NAMALWA (cell line): Measurements from ENCODE around the gene CCDC148.
"Not testable (repeated sequence)": the region's sequence is repeated elsewhere in the genome, so short reads cannot be mapped to it uniquely, and the experiment has no call there.

Experiments used
- DNase-seq: peaks from one replicate; pipeline ENCODE4 v3.0.0-alpha.2; 2015; ENCODE audit warnings: low spot score

The CCDC148 gene

DNA sequence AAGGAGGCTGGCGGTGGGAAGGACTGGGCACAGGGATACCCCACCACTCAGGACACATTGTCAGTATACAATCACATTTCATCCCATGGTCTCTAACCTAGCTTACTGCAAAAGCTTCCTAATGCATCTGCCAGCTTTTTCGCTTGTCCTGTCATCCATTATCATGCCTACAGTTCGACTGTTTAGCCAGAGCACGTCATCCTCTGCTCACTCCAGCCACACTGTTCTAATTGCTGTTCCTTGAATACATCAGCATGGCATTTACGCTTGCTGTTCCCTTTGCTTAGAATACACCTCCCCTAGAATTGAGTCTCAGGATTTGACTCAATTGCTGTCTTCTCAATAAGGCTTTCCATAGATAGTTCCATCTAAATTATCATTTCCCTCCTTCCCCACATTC lies 166.3 kb downstream of the CCDC148 start:
- no peak for DNase-seq

- DNase-seq = no peak
Observed at GRCh38 chr2:158276619-158277471, 179.7 kb downstream of the CCDC148 start.

GRCh38 chr2:158273791-158274190 lies 182.8 kb downstream of the CCDC148 start:
- no peak for DNase-seq

DNA sequence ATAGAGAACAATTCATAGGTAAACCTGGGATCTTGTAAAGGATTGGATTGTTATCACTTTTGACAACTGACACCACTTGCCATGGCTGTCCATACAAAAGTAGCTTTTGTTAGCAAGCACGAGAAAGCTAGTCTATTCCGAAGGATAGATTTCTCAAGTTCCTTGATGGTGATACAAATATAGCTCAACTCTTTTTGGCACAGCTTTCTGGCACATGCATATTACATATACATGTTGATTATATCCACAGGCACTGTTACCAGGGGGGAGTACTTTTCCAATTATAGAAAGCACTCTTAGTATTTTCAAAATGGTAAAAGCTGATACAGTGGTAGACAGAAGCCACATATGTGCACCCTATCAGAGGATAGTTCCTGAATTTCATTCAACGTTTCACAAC lies 186.0 kb downstream of the CCDC148 start:
- DNase-seq = no peak

DNA sequence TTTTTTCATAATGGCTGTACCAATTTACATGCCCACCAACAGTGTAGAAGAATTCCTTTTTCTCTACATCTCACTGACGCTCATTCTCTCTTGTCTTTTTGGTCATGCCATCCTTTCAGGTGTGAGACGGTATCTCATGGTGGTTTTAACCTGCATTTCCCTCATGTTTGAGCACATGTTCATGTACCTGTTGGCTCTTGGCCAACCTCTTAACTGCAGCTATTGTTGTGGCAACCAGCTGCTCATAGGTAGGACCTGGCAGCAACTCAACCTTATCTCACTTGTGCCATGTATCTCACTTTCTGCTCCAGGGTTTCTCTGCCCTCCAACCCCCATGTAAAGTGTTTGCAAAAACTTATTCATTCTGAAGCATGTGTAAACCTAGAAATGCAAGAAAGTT lies 187.4 kb downstream of the CCDC148 start:
- no peak for DNase-seq

DNA sequence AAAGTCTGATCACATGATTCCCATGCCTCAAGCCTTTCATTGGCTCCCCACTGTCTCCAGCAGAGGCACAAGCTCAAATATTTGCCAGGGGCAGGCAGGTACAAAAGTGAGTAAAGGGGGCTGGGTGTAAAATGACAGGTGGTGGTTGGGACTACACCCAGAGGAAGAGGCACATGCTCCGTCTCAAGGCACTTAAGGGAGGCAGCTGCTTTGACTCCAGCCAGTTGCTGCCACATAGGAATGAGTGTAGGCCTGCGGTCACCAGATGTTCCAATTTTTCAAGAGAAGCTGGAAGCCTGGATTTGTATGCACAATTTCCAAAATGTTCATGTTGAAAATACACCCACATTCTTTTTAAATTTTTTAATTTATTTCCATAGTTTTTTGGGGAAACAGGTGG lies 190.4 kb downstream of the CCDC148 start:
- DNase-seq = no peak

GRCh38 chr2:158255257-158255656 lies 201.3 kb downstream of the CCDC148 start:
- DNase-seq = no peak

DNA sequence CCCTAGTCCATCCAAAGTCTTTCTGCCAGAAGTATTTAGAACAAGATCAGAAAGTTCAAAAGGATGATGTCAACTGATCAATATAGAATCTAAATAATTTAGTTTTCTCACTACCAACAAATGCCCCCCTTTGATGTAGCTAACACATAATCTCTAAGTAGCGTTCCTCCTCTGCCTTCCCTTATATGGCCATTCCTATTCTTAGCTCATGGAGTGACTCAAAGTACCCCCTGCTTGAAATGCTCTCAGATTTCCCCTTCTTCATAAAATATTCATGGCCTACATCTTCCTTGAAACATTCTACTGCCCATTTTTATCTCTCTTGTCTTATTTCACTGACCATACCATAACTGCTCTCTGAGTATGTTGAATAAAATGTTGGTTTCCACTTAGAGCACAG lies 203.4 kb downstream of the CCDC148 start:
- no peak for DNase-seq

GRCh38 chr2:158251356-158251755 lies 205.2 kb downstream of the CCDC148 start:
- no peak for DNase-seq

DNA sequence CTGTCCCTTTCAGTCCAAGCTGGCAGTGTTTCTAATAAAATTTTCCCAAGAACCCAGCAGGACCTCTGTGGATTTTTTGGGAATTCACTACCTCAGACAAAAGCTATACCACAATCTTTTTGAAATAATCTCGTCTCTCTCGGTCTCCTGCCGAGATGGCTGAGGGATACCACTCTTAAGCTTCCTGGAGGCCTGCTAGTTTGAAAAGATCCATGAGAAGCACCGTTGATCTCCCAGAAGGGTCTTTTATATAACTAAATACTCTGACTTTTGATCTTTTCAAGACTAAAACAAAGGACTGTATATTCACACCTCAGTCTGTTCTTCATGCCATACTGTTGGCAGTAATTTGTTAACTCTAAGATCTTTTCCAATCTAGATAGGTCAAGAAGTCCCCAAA lies 213.2 kb downstream of the CCDC148 start:
- DNase-seq = no peak

GRCh38 chr2:158242280-158242679 lies 214.3 kb downstream of the CCDC148 start:
- no peak for DNase-seq

GRCh38 chr2:158240975-158241374 lies 215.6 kb downstream of the CCDC148 start:
- no peak for DNase-seq

DNA sequence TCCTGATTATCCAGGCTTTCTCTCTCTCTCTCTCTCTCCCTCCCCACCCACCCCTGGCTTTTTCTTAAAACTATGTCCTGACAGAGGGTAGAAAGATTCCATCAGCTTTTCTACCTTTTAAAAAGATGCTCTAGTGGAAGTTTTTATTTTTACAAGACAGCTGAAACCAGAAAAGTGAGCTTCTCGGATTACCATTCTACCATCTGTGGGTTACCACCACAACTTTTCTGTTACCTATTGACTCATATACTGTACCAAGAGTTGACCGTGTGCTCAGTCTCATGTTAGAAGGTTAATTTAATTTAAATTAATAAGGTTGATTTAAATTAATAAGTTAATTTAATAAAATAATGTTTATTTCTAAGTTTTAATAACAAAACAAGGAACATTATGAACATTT lies 217.3 kb downstream of the CCDC148 start:
- no peak for DNase-seq

DNA sequence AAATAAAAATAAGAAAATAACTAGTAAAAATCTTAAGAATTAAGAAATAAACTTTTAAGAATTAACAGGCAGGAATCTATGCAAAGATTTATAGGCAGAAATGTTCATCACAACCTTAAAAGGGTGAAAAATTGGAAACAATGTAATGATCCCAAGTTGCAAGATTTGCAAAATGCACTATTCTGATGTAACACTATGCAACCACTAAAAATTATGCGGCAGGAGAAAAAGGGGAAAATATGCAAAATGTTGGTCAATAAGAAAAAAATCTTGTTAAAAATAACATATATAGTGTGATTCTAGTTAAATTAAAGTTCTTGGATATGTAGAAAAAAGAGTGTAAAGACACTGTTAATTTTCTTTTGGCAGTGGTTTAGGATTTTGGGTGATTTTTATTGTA lies 222.1 kb downstream of the CCDC148 start:
- no peak for DNase-seq

GRCh38 chr2:158232476-158232875 lies 224.1 kb downstream of the CCDC148 start:
- no peak for DNase-seq

- DNase-seq = no peak
Observed at GRCh38 chr2:158228943-158229508, 227.5 kb downstream of the CCDC148 start.

GRCh38 chr2:158223066-158223465 lies 233.5 kb downstream of the CCDC148 start:
- not testable (repeated sequence) for DNase-seq

DNA sequence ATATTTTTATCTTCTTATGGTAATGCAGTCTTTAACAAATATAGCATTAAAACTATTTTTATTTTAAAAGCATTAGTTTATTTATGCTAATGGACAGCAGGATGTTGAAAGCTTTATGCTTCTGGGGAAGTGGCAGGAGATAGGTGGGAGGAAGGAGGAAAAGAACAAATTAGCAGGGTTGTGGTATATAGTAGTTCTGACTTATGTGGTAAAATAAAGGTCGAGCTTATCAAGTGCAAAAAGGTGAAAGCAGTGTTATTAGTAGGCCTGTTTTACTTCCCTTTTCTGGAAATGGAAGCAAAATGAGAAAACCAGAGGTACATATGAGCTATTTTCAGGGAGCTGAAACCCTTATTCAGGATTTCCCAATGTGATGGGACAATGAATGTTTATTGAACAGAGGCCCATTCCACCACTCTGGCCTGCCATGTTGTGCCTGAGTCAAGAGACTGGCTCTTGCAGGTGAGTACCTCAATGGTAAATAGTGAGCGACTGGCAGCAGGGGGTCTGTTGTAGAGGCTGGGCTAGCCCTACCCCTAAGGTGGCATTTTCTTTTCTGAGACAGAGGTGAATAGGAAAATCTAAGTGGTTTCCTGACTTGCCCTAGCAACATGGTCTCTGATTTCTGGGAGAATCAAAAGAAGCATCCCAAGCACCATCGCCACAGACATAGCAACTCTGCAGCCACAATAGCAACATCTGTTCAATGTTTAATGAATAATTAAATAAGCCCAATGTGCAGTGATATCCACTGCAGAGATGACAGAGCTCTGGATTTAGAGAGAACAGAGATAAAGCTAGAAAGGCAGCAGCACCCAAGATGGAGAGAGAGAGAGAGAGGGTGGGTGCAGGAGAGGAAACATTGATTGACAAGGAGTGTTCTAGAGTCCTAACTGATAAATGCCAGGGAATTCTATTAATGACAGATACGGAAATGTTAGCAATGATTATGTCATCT lies 235.2 kb downstream of the CCDC148 start:
- DNase-seq = no peak

DNA sequence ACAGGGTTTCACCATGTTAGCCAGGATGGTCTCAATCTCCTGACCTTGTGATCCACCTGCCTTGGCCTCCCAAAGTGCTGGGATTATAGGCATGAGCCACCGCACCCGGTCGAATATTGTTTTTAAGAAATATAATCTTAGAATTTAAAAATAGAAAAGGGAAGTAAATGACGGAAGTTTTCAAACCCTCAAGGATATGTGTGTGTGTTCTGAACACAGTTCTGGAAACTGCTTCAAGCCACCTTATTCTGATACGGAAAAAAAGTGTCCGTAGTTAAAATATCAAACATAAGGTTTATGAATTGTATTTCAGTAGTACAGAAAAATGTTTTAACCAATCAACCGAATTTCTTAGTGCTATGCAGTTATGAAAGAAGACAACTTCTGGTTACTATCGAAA lies 239.0 kb downstream of the CCDC148 start:
- DNase-seq = no peak

DNA sequence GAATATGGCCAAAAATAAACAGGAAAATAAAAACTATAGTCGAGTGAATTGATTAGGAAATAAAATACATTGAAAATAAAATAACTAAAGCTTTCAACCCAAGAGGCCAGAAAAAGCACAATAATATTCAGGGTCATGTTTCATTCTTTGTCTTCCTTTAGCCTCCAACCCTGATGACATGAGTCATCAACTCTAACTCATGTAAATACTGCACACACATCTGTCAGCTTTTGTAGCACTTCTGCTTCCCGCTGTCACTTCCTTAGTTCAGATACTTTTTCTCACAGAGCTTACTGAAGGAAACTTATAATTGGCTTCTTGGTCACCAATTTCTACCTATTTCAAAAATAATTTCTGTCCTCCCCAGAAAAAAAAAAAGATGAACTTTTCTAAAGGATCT lies 242.1 kb downstream of the CCDC148 start:
- DNase-seq = peak; percentile 45

DNA sequence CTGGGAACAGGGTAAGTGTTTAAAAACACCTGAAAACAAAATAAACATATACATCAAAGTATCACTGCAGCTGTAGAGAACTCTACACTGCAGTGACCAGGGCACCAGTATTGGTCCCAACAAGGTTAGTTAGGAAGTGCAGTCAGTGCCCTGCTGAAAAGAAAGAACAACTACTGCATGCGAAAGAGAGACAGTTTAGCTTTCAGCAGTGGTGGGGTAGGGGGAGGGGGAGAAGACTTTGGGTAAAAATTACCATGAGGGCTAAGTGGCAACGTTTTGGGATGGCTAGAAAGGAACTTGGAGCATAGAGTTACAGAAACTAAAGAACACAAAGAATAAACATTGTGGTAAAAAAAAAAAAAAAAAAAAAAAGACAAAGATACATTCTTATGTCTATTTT lies 242.8 kb downstream of the CCDC148 start:
- DNase-seq = no peak

DNA sequence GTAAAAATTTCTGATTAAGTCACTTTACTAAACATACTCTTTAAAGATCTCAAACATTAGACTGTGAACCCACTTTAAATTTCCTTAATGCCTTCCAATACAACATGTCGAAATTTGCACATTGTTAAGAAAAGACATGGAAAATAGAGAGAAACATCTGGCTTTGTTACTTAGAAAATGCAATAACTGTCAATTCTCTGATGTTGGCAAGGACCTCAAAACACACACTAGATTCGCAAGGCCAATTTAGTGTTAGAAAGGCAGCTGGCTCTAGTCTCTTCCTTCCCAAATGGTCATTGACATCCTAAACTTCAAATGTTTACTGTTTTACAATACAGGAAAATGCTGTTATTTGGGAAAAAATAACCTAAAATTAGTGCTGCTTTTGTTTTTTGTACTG lies 244.3 kb downstream of the CCDC148 start:
- DNase-seq = no peak

- no peak for DNase-seq
Observed at GRCh38 chr2:158211502-158211901, 245.1 kb downstream of the CCDC148 start.
